Neural progenitor cell (in vitro differentiated cells): Measurements from ENCODE around the gene SULT4A1.

ENCODE experiments used
- CTCF ChIP-seq: fragments of 200-600 bp; sonication (generic); IDR thresholded peaks from 2 replicates; pipeline ENCODE4 v1.5.1; 2017; ENCODE audit warnings: antibody characterized with exemption, mild to moderate bottlenecking
- EZH2 ChIP-seq: fragments of 200-600 bp; sonication (generic); IDR thresholded peaks from 2 replicates; pipeline ENCODE4 v1.6.1; 2017; ENCODE audit warnings: antibody characterized with exemption, mild to moderate bottlenecking, moderate library complexity

GRCh38 chr22:43832393-43833265 lies 29.7 kb downstream of the SULT4A1 start:
- TF ChIP-seq CTCF (no peak), EZH2 (no peak)
